SK-N-MC (cell line): ENCODE results near the gene CFAP90.

Experiments
- DNase-seq: peaks from one replicate; pipeline ENCODE4 v3.0.0-alpha.2; 2011; ENCODE audit warnings: low read depth, low spot score
- H3K27ac ChIP-seq: fragments of 200-600 bp; sonication (generic); 2 replicates; pipeline ENCODE4 v1.5.1; 2016; ENCODE audit warnings: mixed run types
- H3K36me3 ChIP-seq: fragments of 200-600 bp; sonication (generic); 2 replicates; pipeline ENCODE4 v1.6.1; 2017; ENCODE audit warnings: antibody characterized with exemption, low read length, mixed read lengths; ENCODE audit not compliant: insufficient read depth
- H3K4me3 ChIP-seq: fragments of 200-600 bp; sonication (generic); 2 replicates; pipeline ENCODE4 v1.5.1; 2016
- H3K9ac ChIP-seq: fragments of 200-600 bp; sonication (generic); 2 replicates; pipeline ENCODE4 v1.8.0; 2017; ENCODE audit warnings: mixed run types, mixed read lengths; ENCODE audit not compliant: insufficient read length
- H3K9me3 ChIP-seq: fragments of 200-600 bp; sonication (generic); 2 replicates; pipeline ENCODE4 v1.6.1; 2017; ENCODE audit warnings: low read depth, mild to moderate bottlenecking, antibody characterized with exemption, low read length, moderate library complexity, mixed read lengths
- EZH2 ChIP-seq: fragments of 200-600 bp; sonication (generic); IDR thresholded peaks from one replicate; pipeline ENCODE4 v1.6.1; 2017; ENCODE audit warnings: antibody characterized with exemption
- FOXP2 ChIP-seq: optimal IDR thresholded peaks from 2 replicates; pipeline ENCODE3; 2011; ENCODE audit warnings: mild to moderate bottlenecking, moderate library complexity; ENCODE audit not compliant: insufficient read depth; ENCODE audit errors: extremely low read length, control extremely low read depth
- POLR2AphosphoS5 ChIP-seq: IDR thresholded peaks from 2 replicates; pipeline ENCODE4 v1.6.1; 2012; ENCODE audit warnings: mild to moderate bottlenecking, low read depth, low read length, borderline replicate concordance

CFAP90 gene

GRCh38 chr5:7881816-7882215, 30.9 kb upstream of the CFAP90 start:
- no peak for DNase-seq
- Histone ChIP-seq H3K9ac (no peak overlapping the region), H3K9me3 (no peaks in the 10 kb centered on the region), H3K4me3 (no peak overlapping the region), H3K36me3 (peaks cover 81% of the 10 kb centered on the region), H3K27ac (no peak overlapping the region)
- no peak for TF ChIP-seq FOXP2
- no peak for TF ChIP-seq EZH2

GRCh38 chr5:7881091-7881490, 30.2 kb upstream of the CFAP90 start:
- Histone ChIP-seq H3K27ac (no peak overlapping the region), H3K36me3 (peaks cover 81% of the 10 kb centered on the region), H3K4me3 (no peak overlapping the region), H3K9ac (no peak overlapping the region), H3K9me3 (no peaks in the 10 kb centered on the region)
- TF ChIP-seq EZH2 (no peak), FOXP2 (no peak), POLR2AphosphoS5 (no peak)
- no peak for DNase-seq

- peaks cover 86% of the 10 kb centered on the region for H3K36me3 ChIP-seq
- H3K9ac ChIP-seq: no peak overlapping the region
- no peaks in the 10 kb centered on the region for H3K9me3 ChIP-seq
- no peak for TF ChIP-seq EZH2
- TF ChIP-seq FOXP2: no peak
- no peak for TF ChIP-seq POLR2AphosphoS5
- H3K4me3 ChIP-seq: no peak overlapping the region; the same call in 1 of the 2 replicates
- no peak for DNase-seq
- H3K27ac ChIP-seq: no peak overlapping the region
Measured at GRCh38 chr5:7878381-7878873, 27.5 kb upstream of the CFAP90 start.

GRCh38 chr5:7877851-7878250, 26.9 kb upstream of the CFAP90 start:
- Histone ChIP-seq H3K9ac (no peak overlapping the region), H3K36me3 (peaks cover 84% of the 10 kb centered on the region), H3K9me3 (no peaks in the 10 kb centered on the region), H3K27ac (no peak overlapping the region), H3K4me3 (no peak overlapping the region)
- no peak for DNase-seq
- no peak for TF ChIP-seq POLR2AphosphoS5
- no peak for TF ChIP-seq EZH2
- TF ChIP-seq FOXP2: no peak

GRCh38 chr5:7876867-7877266, 25.9 kb upstream of the CFAP90 start:
- Histone ChIP-seq H3K36me3 (peaks cover 83% of the 10 kb centered on the region), H3K27ac (no peak overlapping the region), H3K9me3 (no peaks in the 10 kb centered on the region), H3K9ac (no peak overlapping the region), H3K4me3 (no peak overlapping the region)
- DNase-seq: no peak
- TF ChIP-seq POLR2AphosphoS5 (no peak), FOXP2 (no peak), EZH2 (no peak)

GRCh38 chr5:7875151-7875550, 24.2 kb upstream of the CFAP90 start:
- Histone ChIP-seq H3K4me3 (no peak overlapping the region), H3K36me3 (peaks cover 85% of the 10 kb centered on the region), H3K9me3 (no peaks in the 10 kb centered on the region), H3K27ac (no peak overlapping the region), H3K9ac (no peak overlapping the region)
- TF ChIP-seq POLR2AphosphoS5 (no peak), FOXP2 (no peak), EZH2 (no peak)
- no peak for DNase-seq

- no peak overlapping the region for H3K27ac ChIP-seq
- DNase-seq: no peak
- H3K9me3 ChIP-seq: no peaks in the 10 kb centered on the region
- H3K36me3 ChIP-seq: peaks cover 80% of the 10 kb centered on the region
- no peak overlapping the region for H3K9ac ChIP-seq
- H3K4me3 ChIP-seq: no peak overlapping the region
- TF ChIP-seq EZH2 (no peak), POLR2AphosphoS5 (no peak), FOXP2 (no peak)
Measured at GRCh38 chr5:7874639-7875038, 23.7 kb upstream of the CFAP90 start.

GRCh38 chr5:7873216-7873615, 22.3 kb upstream of the CFAP90 start:
- Histone ChIP-seq H3K9ac (no peak overlapping the region), H3K9me3 (no peaks in the 10 kb centered on the region), H3K27ac (no peak overlapping the region), H3K36me3 (peaks cover 71% of the 10 kb centered on the region), H3K4me3 (no peak overlapping the region)
- DNase-seq: no peak
- TF ChIP-seq EZH2 (no peak), FOXP2 (no peak), POLR2AphosphoS5 (no peak)

GRCh38 chr5:7872517-7873130, 21.7 kb upstream of the CFAP90 start:
- DNase-seq: no peak
- Histone ChIP-seq H3K27ac (no peak overlapping the region), H3K36me3 (peaks cover 65% of the 10 kb centered on the region), H3K9me3 (no peaks in the 10 kb centered on the region), H3K4me3 (no peak overlapping the region), H3K9ac (no peak overlapping the region)
- no peak for TF ChIP-seq POLR2AphosphoS5
- TF ChIP-seq EZH2: no peak
